Liver (tissue), 9 donors: ENCODE results near the gene PARD3B. TPM values are rescaled to one million over a fixed set of nuclear protein-coding genes. Genes with fewer than 3 reads are reported as not detected.

Source experiments
- DNase-seq: peaks from one replicate; pipeline ENCODE4 v3.0.0-alpha.2; 2017; ENCODE audit warnings: low spot score
- H3K27ac ChIP-seq, 2 donors: one replicate each; pipeline ENCODE4 v1.7.0; 2013; ENCODE audit warnings: inconsistent platforms in 2 of 2, low read length in 2 of 2, control low read depth in 1 of 2, low read depth in 1 of 2, mild to moderate bottlenecking in 1 of 2
- H3K27me3 ChIP-seq, 4 donors: one replicate each; pipeline versions ENCODE4 v1.6.1 to v1.7.0; 2013; ENCODE audit warnings: low read length in 3 of 4, inconsistent platforms in 1 of 4, mild to moderate bottlenecking in 1 of 4, moderate library complexity in 1 of 4; ENCODE audit not compliant: control insufficient read depth in 4 of 4, insufficient read depth in 4 of 4
- H3K36me3 ChIP-seq, 4 donors: one replicate each; pipeline versions ENCODE4 v1.6.1 to v1.7.0; 2013; ENCODE audit warnings: low read length in 3 of 4, mild to moderate bottlenecking in 3 of 4, low read depth in 1 of 4, moderate library complexity in 1 of 4; ENCODE audit not compliant: control insufficient read depth in 4 of 4, insufficient read depth in 3 of 4
- H3K4me1 ChIP-seq, 4 donors: one replicate each; pipeline versions ENCODE4 v1.6.1 to v1.7.0; 2013; ENCODE audit warnings: low read length in 3 of 4, mild to moderate bottlenecking in 3 of 4, moderate library complexity in 1 of 4; ENCODE audit not compliant: control insufficient read depth in 4 of 4, insufficient read depth in 4 of 4
- H3K4me3 ChIP-seq, 3 donors: one replicate each; pipeline versions ENCODE4 v1.6.1 to v1.7.0; 2013; ENCODE audit warnings: low read length in 3 of 3, control low read depth in 1 of 3, low read depth in 1 of 3, mild to moderate bottlenecking in 1 of 3
- H3K9ac ChIP-seq, 2 donors: one replicate each; pipeline ENCODE4 v1.7.0; 2013; ENCODE audit warnings: low read length in 2 of 2, mild to moderate bottlenecking in 2 of 2, moderate library complexity in 2 of 2, control low read depth in 1 of 2, low read depth in 1 of 2
- H3K9me3 ChIP-seq, 4 donors: one replicate each; pipeline versions ENCODE4 v1.6.1 to v1.7.0; 2013; ENCODE audit warnings: low read length in 3 of 4; ENCODE audit not compliant: control insufficient read depth in 4 of 4
- ATF3 ChIP-seq: IDR thresholded peaks from 2 replicates; pipeline ENCODE4 v1.6.1; 2016; ENCODE audit warnings: antibody characterized with exemption
- CTCF ChIP-seq: fragments of 150-350 bp; IDR thresholded peaks from 2 replicates; pipeline ENCODE4 v1.5.1; 2017; ENCODE audit warnings: improper control_type of control experiment, low read depth, low read length; ENCODE audit not compliant: missing input control
- EGR1 ChIP-seq, 2 donors: IDR thresholded peaks; 2 replicates each; pipeline ENCODE4 v1.6.1; 2016 to 2018; ENCODE audit warnings: antibody characterized with exemption in 2 of 2, low read depth in 2 of 2
- FOXA1 ChIP-seq: IDR thresholded peaks from 2 replicates; pipeline ENCODE4 v1.6.1; 2016; ENCODE audit warnings: antibody characterized with exemption
- FOXA2 ChIP-seq: IDR thresholded peaks from 2 replicates; pipeline ENCODE4 v1.6.1; 2016; ENCODE audit warnings: antibody characterized with exemption
- GABPA ChIP-seq, 2 donors: IDR thresholded peaks in 1 of 2; conservative IDR thresholded peaks in 1 of 2; 2 replicates each; pipeline ENCODE4 v1.6.1; 2016; ENCODE audit warnings: antibody characterized with exemption in 2 of 2, mild to moderate bottlenecking in 1 of 2, moderate library complexity in 1 of 2
- HNF4A ChIP-seq, 2 donors: conservative IDR thresholded peaks; 2 replicates each; pipeline ENCODE4 v1.6.1; 2016; ENCODE audit warnings: antibody characterized with exemption in 2 of 2, mild to moderate bottlenecking in 2 of 2
- HNF4G ChIP-seq: IDR thresholded peaks from 2 replicates; pipeline ENCODE4 v1.6.1; 2016; ENCODE audit warnings: antibody characterized with exemption
- JUND ChIP-seq, 2 donors: IDR thresholded peaks; 2 replicates each; pipeline ENCODE4 v1.6.1; 2016; ENCODE audit warnings: antibody characterized with exemption in 2 of 2
- MAX ChIP-seq: IDR thresholded peaks from 2 replicates; pipeline ENCODE4 v1.6.1; 2016; ENCODE audit warnings: antibody characterized with exemption
- NR2F2 ChIP-seq: IDR thresholded peaks from 2 replicates; pipeline ENCODE4 v1.6.1; 2016; ENCODE audit warnings: antibody characterized with exemption
- RAD21 ChIP-seq, 2 donors: IDR thresholded peaks; 2 replicates each; pipeline ENCODE4 v1.6.1; 2016; ENCODE audit warnings: antibody characterized with exemption in 2 of 2, mild to moderate bottlenecking in 2 of 2
- REST ChIP-seq: IDR thresholded peaks from 2 replicates; pipeline ENCODE4 v1.6.1; 2016; ENCODE audit warnings: antibody characterized with exemption, mild to moderate bottlenecking
- RXRA ChIP-seq, 2 donors: IDR thresholded peaks; 2 replicates each; pipeline ENCODE4 v1.6.1; 2017 to 2018; ENCODE audit warnings: antibody characterized with exemption in 2 of 2, mild to moderate bottlenecking in 1 of 2
- SP1 ChIP-seq: IDR thresholded peaks from 2 replicates; pipeline ENCODE4 v1.6.1; 2018; ENCODE audit warnings: antibody characterized with exemption, mild to moderate bottlenecking
- TAF1 ChIP-seq: conservative IDR thresholded peaks from 2 replicates; pipeline ENCODE4 v1.6.1; 2016; ENCODE audit warnings: antibody characterized with exemption, mild to moderate bottlenecking
- YY1 ChIP-seq: IDR thresholded peaks from 2 replicates; pipeline ENCODE4 v1.6.1; 2016; ENCODE audit warnings: antibody characterized with exemption, mild to moderate bottlenecking
- ZBTB33 ChIP-seq: IDR thresholded peaks from 2 replicates; pipeline ENCODE4 v1.6.1; 2016; ENCODE audit warnings: antibody characterized with exemption
- WGBS: extraction: QIAGEN DNeasy Blood & Tissue Kit; methylation state at CpG from one replicate; pipeline ENCODE4 v1.1.7; 2013; 5-methylcytosine and 5-hydroxymethylcytosine counted together
- polyA plus RNA-seq, 2 donors: library from polyadenylated mRNA; stranded (reverse) in 1 of 2; unstranded in 1 of 2; fragments of 200-250 nt in 1 of 2; fragments of >200 nt in 1 of 2; fragmentation: Nextera tagmentation in 1 of 2; extraction: Ambion mirVana in 1 of 2; gene quantifications; one replicate each; pipeline versions ENCODE4 v1.2.1 to v1.2.3, GENCODE V29; 2013 to 2015
- total RNA-seq, 2 donors: library from RNA; depleted of rRNA; stranded (reverse); fragments of >200 nt; gene quantifications; one replicate each; pipeline ENCODE4 v1.2.3, GENCODE V29; 2014
- donor health status: healthy.
- donor health status: healthy.
- donor health status: healthy.
- donor health status: healthy.
- donor health status: healthy.

Gene PARD3B
- total and polyA plus RNA-seq, 4 donors: 1.1 to 10.3 (median 3.7) TPM

- no peak for TF ChIP-seq JUND (IDR thresholded peaks at IDR 0.05)
- TF ChIP-seq SP1: no peak
- TF ChIP-seq ZBTB33: no peak
- no peak for TF ChIP-seq EGR1 (IDR thresholded peaks at IDR 0.05; ENCODE audit: low read depth in 2 of 2)
- TF ChIP-seq RXRA (IDR thresholded peaks at IDR 0.05): no peak
- TF ChIP-seq ATF3: no peak
- no peak for TF ChIP-seq YY1
- no peaks in the 10 kb centered on the region for H3K27me3 ChIP-seq
- H3K4me1 ChIP-seq: no peaks in the 10 kb centered on the region
- no peak overlapping the region for H3K4me3 ChIP-seq
- DNase-seq: no peak
- no peak overlapping the region for H3K27ac ChIP-seq
- no peak overlapping the region for H3K9ac ChIP-seq
- H3K9me3 ChIP-seq: no peaks in the 10 kb centered on the region
- 90% methylated on average over 3 of the region's 3 CpGs for WGBS
- no peaks in the 10 kb centered on the region for H3K36me3 ChIP-seq
These were observed 816.0 kb downstream of the PARD3B start for GRCh38 chr2:205361272-205361671.

- Histone ChIP-seq H3K9ac (no peak overlapping the region), H3K27ac (no peak overlapping the region), H3K4me1 (no peaks in the 10 kb centered on the region), H3K4me3 (no peak overlapping the region), H3K27me3 (no peaks in the 10 kb centered on the region), H3K9me3 (no peaks in the 10 kb centered on the region), H3K36me3 (no peaks in the 10 kb centered on the region)
- no peak for DNase-seq
- TF ChIP-seq FOXA1 (no peak), RXRA (IDR thresholded peaks at IDR 0.05) (no peak), EGR1 (IDR thresholded peaks at IDR 0.05; ENCODE audit: low read depth in 2 of 2) (no peak), NR2F2 (no peak), HNF4G (no peak), ZBTB33 (no peak), YY1 (no peak)
These were observed 816.7 kb downstream of the PARD3B start for GRCh38 chr2:205361970-205362369.

- no peak for DNase-seq
- no peak overlapping the region for H3K27ac ChIP-seq
- no peaks in the 10 kb centered on the region for H3K27me3 ChIP-seq
- no peaks in the 10 kb centered on the region for H3K4me1 ChIP-seq
- no peaks in the 10 kb centered on the region for H3K36me3 ChIP-seq
- no peak overlapping the region for H3K4me3 ChIP-seq
- no peak overlapping the region for H3K9ac ChIP-seq
- 92% methylated on average over 3 of the region's 3 CpGs for WGBS
- no peaks in the 10 kb centered on the region for H3K9me3 ChIP-seq
- TF ChIP-seq MAX: no peak
- TF ChIP-seq GABPA (IDR thresholded peaks at IDR 0.05 in 1 of 2, conservative IDR thresholded peaks at IDR 0.05 in 1 of 2): no peak
- TF ChIP-seq EGR1 (IDR thresholded peaks at IDR 0.05; ENCODE audit: low read depth in 2 of 2): no peak
- TF ChIP-seq CTCF: no peak
- TF ChIP-seq RXRA (IDR thresholded peaks at IDR 0.05): no peak
- no peak for TF ChIP-seq JUND (IDR thresholded peaks at IDR 0.05)
- TF ChIP-seq REST: no peak
- no peak for TF ChIP-seq FOXA1
- no peak for TF ChIP-seq RAD21 (IDR thresholded peaks at IDR 0.05)
- no peak for TF ChIP-seq HNF4G
- no peak for TF ChIP-seq YY1
- TF ChIP-seq TAF1: no peak
- TF ChIP-seq FOXA2: no peak
- no peak for TF ChIP-seq HNF4A (conservative IDR thresholded peaks at IDR 0.05)
- TF ChIP-seq NR2F2: no peak
- TF ChIP-seq SP1: no peak
These were observed 819.0 kb downstream of the PARD3B start for GRCh38 chr2:205364261-205364660.
